IMR-90 (cell line): Measurements from ENCODE around the gene UNC5A. TPM values are rescaled to one million over a fixed set of nuclear protein-coding genes. Genes with fewer than 3 reads are reported as not detected.

Experiments
- ATAC-seq: fragments of 200-7000 bp; cut with Tn5 transposase; 2 replicates; pipeline ENCODE4 v1.9.1; 2020; ENCODE audit warnings: low read depth, mild to moderate bottlenecking, moderate library complexity
- BruUV-seq: library from RNA; stranded (reverse); fragments of 400-500 nt; replicated peaks from 2 replicates; lab custom pipeline; 2021; lab: Mats Ljungman, UMichigan
- CTCF ChIA-PET: fragments of 300-600 bp; formaldehyde crosslinking; extraction: SDS; loops from one replicate; lab custom pipeline; 2021; ENCODE audit warnings: antibody characterized with exemption; lab: Yijun Ruan, JAX
- POLR2A ChIA-PET: fragments of 300-600 bp; sonication (Branson Sonifier 250); formaldehyde crosslinking; loops from one replicate; lab custom pipeline; 2022; ENCODE audit warnings: antibody characterized with exemption; ENCODE audit not compliant: unreplicated experiment; lab: Charles Lee
- DNase-seq: peaks from one replicate; pipeline ENCODE4 v3.0.0; 2013
- H2AFZ ChIP-seq: replicated peaks from 2 replicates; pipeline ENCODE3; 2013; ENCODE audit warnings: low read length, mild to moderate bottlenecking; ENCODE audit not compliant: poor library complexity
- H2AK5ac ChIP-seq: 2 replicates; pipeline ENCODE4 v1.6.1; 2013; ENCODE audit warnings: low read depth, low read length, inconsistent platforms
- H2AK9ac ChIP-seq: replicated peaks from 2 replicates; pipeline ENCODE3; 2013; ENCODE audit warnings: mild to moderate bottlenecking, low read depth, low read length, moderate library complexity; ENCODE audit not compliant: poor library complexity
- H2BK120ac ChIP-seq: 2 replicates; pipeline ENCODE4 v1.6.1; 2013; ENCODE audit warnings: low read depth, low read length, inconsistent platforms
- H2BK15ac ChIP-seq: 3 replicates; pipeline ENCODE4 v1.6.1; 2013; ENCODE audit warnings: low read depth, low read length, inconsistent platforms
- H2BK20ac ChIP-seq: 2 replicates; pipeline ENCODE4 v1.6.1; 2013; ENCODE audit warnings: low read depth, mild to moderate bottlenecking, inconsistent platforms, low read length, moderate library complexity
- H2BK5ac ChIP-seq: 2 replicates; pipeline ENCODE4 v1.6.1; 2013; ENCODE audit warnings: mild to moderate bottlenecking, low read depth, low read length, inconsistent platforms; ENCODE audit not compliant: poor library complexity, severe bottlenecking
- H3K14ac ChIP-seq: replicated peaks from 2 replicates; pipeline ENCODE4 v1.6.1; 2013; ENCODE audit warnings: low read depth, low read length, inconsistent platforms
- H3K18ac ChIP-seq: 2 replicates; pipeline ENCODE4 v1.6.1; 2013; ENCODE audit warnings: low read depth, low read length, control low read depth
- H3K23ac ChIP-seq: 2 replicates; pipeline ENCODE4 v1.6.1; 2013; ENCODE audit warnings: low read depth, low read length, inconsistent platforms
- H3K27ac ChIP-seq: 2 replicates; pipeline ENCODE4 v1.5.1; 2013; ENCODE audit warnings: mild to moderate bottlenecking, control low read depth, low read length; ENCODE audit not compliant: insufficient read depth
- H3K27me3 ChIP-seq: 2 replicates; pipeline ENCODE4 v1.6.1; 2013; ENCODE audit warnings: low read length; ENCODE audit not compliant: control insufficient read depth, insufficient read depth
- H3K36me3 ChIP-seq: 2 replicates; pipeline ENCODE4 v1.6.1; 2013; ENCODE audit warnings: low read length, mixed read lengths; ENCODE audit not compliant: control insufficient read depth, insufficient read depth
- H3K4ac ChIP-seq: 2 replicates; pipeline ENCODE4 v1.6.1; 2013; ENCODE audit warnings: low read depth, low read length, inconsistent platforms
- H3K4me1 ChIP-seq: 2 replicates; pipeline ENCODE4 v1.6.1; 2013; ENCODE audit warnings: low read length, mixed read lengths; ENCODE audit not compliant: control insufficient read depth, insufficient read depth
- H3K4me2 ChIP-seq: 2 replicates; pipeline ENCODE4 v1.6.1; 2013; ENCODE audit warnings: low read depth, mild to moderate bottlenecking, control low read depth, low read length, moderate library complexity
- H3K4me3 ChIP-seq: 2 replicates; pipeline ENCODE4 v1.5.1; 2013; ENCODE audit warnings: low read depth, mild to moderate bottlenecking, control low read depth, low read length, moderate library complexity; ENCODE audit not compliant: insufficient read depth
- H3K56ac ChIP-seq: 2 replicates; pipeline ENCODE4 v1.6.1; 2013; ENCODE audit warnings: low read length, inconsistent platforms; ENCODE audit not compliant: insufficient read depth; ENCODE audit errors: extremely low read depth
- H3K79me1 ChIP-seq, 2 experiments: 2 replicates each; pipeline ENCODE4 v1.6.1; 2013; ENCODE audit warnings: low read length in 2 of 2, inconsistent platforms in 1 of 2, low read depth in 1 of 2
- H3K9ac ChIP-seq: 2 replicates; pipeline ENCODE4 v1.6.1; 2013; ENCODE audit warnings: low read depth, low read length, control low read depth
- H3K9me1 ChIP-seq: 2 replicates; pipeline ENCODE4 v1.6.1; 2013; ENCODE audit warnings: low read length, inconsistent platforms; ENCODE audit not compliant: insufficient read depth
- H3K9me3 ChIP-seq: 2 replicates; pipeline ENCODE4 v1.6.1; 2013; ENCODE audit warnings: low read length; ENCODE audit not compliant: control insufficient read depth, insufficient read depth
- H4K20me1 ChIP-seq: 2 replicates; pipeline ENCODE4 v1.6.1; 2013; ENCODE audit warnings: low read length, inconsistent platforms; ENCODE audit not compliant: insufficient read depth
- H4K5ac ChIP-seq: 2 replicates; pipeline ENCODE4 v1.6.1; 2013; ENCODE audit warnings: mild to moderate bottlenecking, low read depth, low read length, control low read depth
- H4K8ac ChIP-seq, 2 experiments: 2 replicates each; pipeline ENCODE4 v1.6.1; 2013; ENCODE audit warnings: low read depth in 2 of 2, low read length in 2 of 2, control low read depth in 1 of 2, inconsistent platforms in 1 of 2
- H4K91ac ChIP-seq: 2 replicates; pipeline ENCODE4 v1.6.1; 2013; ENCODE audit warnings: low read depth, low read length, inconsistent platforms; ENCODE audit not compliant: insufficient read depth
- CHD1 ChIP-seq: IDR thresholded peaks from 2 replicates; pipeline ENCODE4 v1.6.1; 2012; ENCODE audit warnings: low read depth, low read length, improper control_type of control experiment
- MAZ ChIP-seq: IDR thresholded peaks from 2 replicates; pipeline ENCODE4 v1.6.1; 2012; ENCODE audit warnings: low read depth, mild to moderate bottlenecking, low read length, improper control_type of control experiment, moderate library complexity, borderline replicate concordance
- RCOR1 ChIP-seq: IDR thresholded peaks from 2 replicates; pipeline ENCODE4 v1.6.1; 2012; ENCODE audit warnings: mild to moderate bottlenecking, low read length, improper control_type of control experiment; ENCODE audit not compliant: insufficient replicate concordance
- WGBS, 2 experiments: methylation state at CpG; one replicate each; pipeline versions ENCODE4 v1.1.5 to v1.1.7; 2013; ENCODE audit warnings: missing lambda C conversion rate in 2 of 2; ENCODE audit not compliant: insufficient read length in 1 of 2; ENCODE audit errors: extremely low coverage in 2 of 2; 5-methylcytosine and 5-hydroxymethylcytosine counted together
- dilution Hi-C: fragments of 300-500 bp; cut with HindIII; formaldehyde crosslinking; loops from one replicate; pipeline ENCODE4 v1.14.3; 2018; ENCODE audit warnings: low sequenced_read_pairs; ENCODE audit not compliant: unreplicated experiment
- in situ Hi-C: fragments of 300-500 bp; cut with MboI; formaldehyde crosslinking; loops from 3 replicates; pipeline ENCODE4 v1.14.3; 2019; ENCODE audit warnings: low sequenced_read_pairs, inconsistent platforms, mixed read lengths
- intact Hi-C: fragments of 100-400 bp; cut with micrococcal nuclease; formaldehyde crosslinking; loops from 2 replicates; pipeline ENCODE4 v1.10.0; 2022
- polyA plus RNA-seq, 3 experiments: library from polyadenylated mRNA; depleted of rRNA; stranded (reverse); fragments of >200 nt; gene quantifications; 2 replicates each; pipeline ENCODE4 v1.2.3, GENCODE V29; 2012; ENCODE audit warnings: low replicate concordance in 1 of 3
- total RNA-seq: library from RNA; depleted of rRNA; stranded (reverse); fragments of >200 nt; gene quantifications from 2 replicates; pipeline ENCODE4 v1.2.3, GENCODE V29; 2012
- TF ChIP-seq, protein P1 (sequence below): fragments of 150-350 bp; IDR thresholded peaks from 2 replicates; pipeline ENCODE4 v1.6.1; 2017; ENCODE audit warnings: mild to moderate bottlenecking, antibody characterized with exemption, low read length, low read depth

UNC5A gene
- total and polyA plus RNA-seq, 2 of the 4 experiments (the other 2 are of a cell fraction), result not detected

DNA sequence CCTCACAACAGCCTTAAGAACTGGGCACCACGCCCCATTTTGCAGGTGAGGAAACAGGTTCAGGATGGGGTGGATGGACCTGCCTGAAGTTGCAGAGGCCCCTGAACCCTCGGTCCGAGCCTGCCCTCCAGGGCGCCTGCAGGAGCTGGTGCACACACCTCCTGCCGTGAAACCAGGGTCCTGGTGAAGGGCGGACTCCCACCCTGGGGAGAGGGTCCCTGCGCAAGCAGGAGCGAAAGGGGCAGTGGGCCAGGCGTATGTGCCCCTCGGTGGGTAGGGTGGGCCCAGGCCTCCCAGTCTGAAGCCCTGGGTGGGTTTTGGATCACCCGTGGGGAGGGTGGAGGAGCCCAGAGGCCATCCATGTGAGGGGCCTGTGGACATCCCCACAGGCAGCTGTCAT lies 50.9 kb downstream of the UNC5A start:
- Histone ChIP-seq H3K9ac (no peak overlapping the region), H4K8ac (no peak overlapping the region), H3K4me2 (no peak overlapping the region), H3K14ac (no peak overlapping the region), H2BK20ac (no peak overlapping the region), H2BK15ac (no peak overlapping the region), H3K56ac (no peak overlapping the region), H4K20me1 (no peaks in the 10 kb centered on the region), H3K9me1 (no peaks in the 10 kb centered on the region), H3K4ac (no peak overlapping the region), H3K4me1 (no peaks in the 10 kb centered on the region), H2AK5ac (no peak overlapping the region), H2BK120ac (no peak overlapping the region), H3K4me3 (no peak overlapping the region), H3K9me3 (no peaks in the 10 kb centered on the region), H3K27ac (no peak overlapping the region), H4K5ac (no peak overlapping the region), H3K23ac (no peak overlapping the region), H3K18ac (no peak overlapping the region), H2AFZ (no peak overlapping the region), H2BK5ac (no peak overlapping the region), H4K91ac (no peak overlapping the region), H3K79me1 (no peaks in the 10 kb centered on the region), H2AK9ac (no peak overlapping the region), H3K27me3 (peaks cover 64% of the 10 kb centered on the region), H3K36me3 (no peaks in the 10 kb centered on the region)
- intact Hi-C loops (no loop called here), dilution Hi-C loops (no loop called here), in situ Hi-C loops (no loop called here)
- 51% methylated on average over 3 of the region's 11 CpGs; no CpG with 5 or more reads in 1 of the 2 experiments for WGBS, 2 experiments
- CTCF ChIA-PET, result no interaction called here
- no TSS peak for BruUV-seq
- ATAC-seq, result no peak
- TF ChIP-seq CHD1 (no peak), RCOR1 (no peak), MAZ (no peak)
- TF ChIP-seq, protein P1, sequence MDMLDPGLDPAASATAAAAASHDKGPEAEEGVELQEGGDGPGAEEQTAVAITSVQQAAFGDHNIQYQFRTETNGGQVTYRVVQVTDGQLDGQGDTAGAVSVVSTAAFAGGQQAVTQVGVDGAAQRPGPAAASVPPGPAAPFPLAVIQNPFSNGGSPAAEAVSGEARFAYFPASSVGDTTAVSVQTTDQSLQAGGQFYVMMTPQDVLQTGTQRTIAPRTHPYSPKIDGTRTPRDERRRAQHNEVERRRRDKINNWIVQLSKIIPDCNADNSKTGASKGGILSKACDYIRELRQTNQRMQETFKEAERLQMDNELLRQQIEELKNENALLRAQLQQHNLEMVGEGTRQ, result no peak
- no peak for DNase-seq
- POLR2A ChIA-PET, result no interaction called here
